ENCODE data around the gene GAS7.

DNA sequence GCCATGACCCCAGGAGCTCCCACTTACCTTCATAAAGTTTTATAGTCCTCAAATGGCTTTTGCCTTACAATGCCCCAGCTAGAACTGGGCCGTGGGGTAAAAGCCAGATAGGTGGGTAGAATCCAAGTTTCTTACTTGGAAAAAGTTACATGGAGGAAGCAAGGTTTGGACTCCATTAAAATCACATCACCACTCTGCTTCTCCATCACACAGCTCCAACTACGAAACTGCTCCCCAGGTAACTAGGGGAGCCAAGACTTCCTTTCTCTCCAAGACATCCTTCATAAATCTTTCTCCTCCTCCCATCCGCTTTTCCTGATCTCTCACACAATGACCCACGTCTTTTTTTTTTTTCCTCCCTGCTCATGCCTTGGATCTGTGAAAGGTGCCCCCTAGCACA, 162.5 kb downstream of the GAS7 start:
- TF ChIP-seq POLR2A (IDR thresholded peaks at IDR 0.05; ENCODE audit: low read length) (no peak), GATA1 (IDR thresholded peaks at IDR 0.05; ENCODE audit: low read depth, low read length) (no peak)
